HUES6 (cell line): ENCODE measurements around the gene SLC35A4.

Source experiments
- H3K27ac ChIP-seq: 2 replicates; pipeline ENCODE4 v1.7.0; 2013; ENCODE audit warnings: low read depth, mild to moderate bottlenecking, low read length, inconsistent platforms
- H3K27me3 ChIP-seq: 2 replicates; pipeline ENCODE4 v1.6.1; 2013; ENCODE audit warnings: low read length; ENCODE audit not compliant: control insufficient read depth, insufficient read depth
- H3K36me3 ChIP-seq: 2 replicates; pipeline ENCODE4 v1.6.1; 2013; ENCODE audit warnings: low read length; ENCODE audit not compliant: control insufficient read depth, insufficient read depth
- H3K4me1 ChIP-seq: 2 replicates; pipeline ENCODE4 v1.6.1; 2013; ENCODE audit warnings: low read length; ENCODE audit not compliant: control insufficient read depth, insufficient read depth
- H3K4me3 ChIP-seq: 2 replicates; pipeline ENCODE4 v1.5.1; 2013; ENCODE audit warnings: low read depth, low read length
- H3K9ac ChIP-seq: one replicate; pipeline ENCODE4 v1.6.1; 2013; ENCODE audit warnings: mild to moderate bottlenecking, low read length
- H3K9me3 ChIP-seq: 2 replicates; pipeline ENCODE4 v1.6.1; 2013; ENCODE audit warnings: low read depth, low read length; ENCODE audit not compliant: control insufficient read depth, insufficient read depth

Gene SLC35A4

DNA sequence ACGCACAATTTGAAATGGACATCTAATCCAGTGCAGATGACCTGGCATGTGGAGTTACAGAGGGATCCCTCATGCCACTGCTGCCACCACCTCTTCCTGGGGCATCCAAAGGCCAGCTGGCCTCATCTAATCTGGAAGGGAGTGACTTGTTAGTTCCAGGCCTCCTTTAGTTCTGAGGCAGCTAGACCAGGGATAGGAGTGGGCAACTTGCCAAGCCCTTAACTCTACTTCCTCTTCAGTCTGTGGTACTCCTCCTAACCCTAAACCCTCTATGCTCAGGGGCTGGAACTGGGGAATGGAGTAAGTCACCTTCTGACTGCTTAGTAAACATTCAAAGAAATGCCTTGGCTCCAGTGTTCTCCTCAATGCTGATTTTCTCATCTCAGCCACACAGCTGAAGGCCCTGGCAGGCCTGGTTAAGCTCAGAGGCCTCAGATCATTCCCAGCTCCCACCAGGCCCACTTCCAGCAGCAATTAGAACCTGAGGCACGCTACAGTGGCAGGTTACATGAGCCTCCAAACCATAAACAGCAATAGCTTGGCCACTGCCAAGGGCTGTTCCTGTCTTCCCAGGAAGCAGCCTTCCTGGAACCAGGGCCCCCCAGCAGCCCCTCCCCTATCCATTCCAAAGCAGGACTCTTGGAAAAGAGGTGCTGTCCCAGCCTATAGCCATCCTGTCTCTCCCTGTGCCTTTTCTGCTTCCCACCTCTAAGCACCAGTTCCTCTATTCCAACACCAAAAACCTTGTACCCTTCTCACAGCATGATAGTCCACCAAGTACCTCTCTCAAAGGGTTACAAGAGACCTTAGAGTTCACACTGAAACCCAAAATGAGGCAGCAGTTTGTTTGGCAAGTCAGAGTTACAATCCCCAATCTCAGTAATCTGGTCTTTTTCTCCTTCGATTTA, 15.1 kb upstream of the SLC35A4 start:
- Histone ChIP-seq H3K4me1 (peaks cover 23% of the 10 kb centered on the region), H3K27me3 (no peaks in the 10 kb centered on the region), H3K4me3 (no peak overlapping the region), H3K36me3 (peaks cover 58% of the 10 kb centered on the region), H3K9me3 (no peaks in the 10 kb centered on the region), H3K9ac (no peak overlapping the region), H3K27ac (no peak overlapping the region)

GRCh38 chr5:140550147-140551079, 14.2 kb upstream of the SLC35A4 start:
- no peaks in the 10 kb centered on the region for H3K9me3 ChIP-seq
- no peak overlapping the region for H3K4me3 ChIP-seq
- peaks cover 56% of the 10 kb centered on the region for H3K36me3 ChIP-seq
- H3K9ac ChIP-seq, result no peak overlapping the region
- no peaks in the 10 kb centered on the region for H3K27me3 ChIP-seq
- peaks cover 23% of the 10 kb centered on the region for H3K4me1 ChIP-seq
- no peak overlapping the region for H3K27ac ChIP-seq

GRCh38 chr5:140551872-140552271, 12.8 kb upstream of the SLC35A4 start:
- Histone ChIP-seq H3K9ac (no peak overlapping the region), H3K36me3 (peaks cover 56% of the 10 kb centered on the region), H3K4me3 (no peak overlapping the region), H3K27me3 (no peaks in the 10 kb centered on the region), H3K9me3 (no peaks in the 10 kb centered on the region), H3K4me1 (peaks cover 24% of the 10 kb centered on the region), H3K27ac (no peak overlapping the region)

DNA sequence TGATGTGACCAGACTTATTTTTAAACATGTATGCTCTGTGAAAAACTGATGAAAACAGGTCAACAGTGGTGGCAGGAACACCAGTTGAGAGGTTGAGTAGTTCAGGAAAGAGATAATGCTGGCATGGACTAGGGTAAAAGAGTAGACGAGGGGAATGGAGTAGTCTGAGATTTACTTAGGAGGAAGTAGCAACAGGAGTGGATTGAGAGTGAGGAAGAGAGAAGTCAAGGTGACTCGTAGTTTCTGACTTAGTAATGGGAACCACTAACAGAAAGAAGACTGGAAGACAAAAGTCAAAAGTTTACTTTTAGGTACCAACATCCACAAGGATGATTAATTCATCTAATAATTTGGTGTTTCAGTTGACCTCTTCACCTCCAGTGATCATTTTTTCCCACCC, 11.0 kb upstream of the SLC35A4 start:
- Histone ChIP-seq H3K9ac (no peak overlapping the region), H3K9me3 (no peaks in the 10 kb centered on the region), H3K36me3 (peaks cover 56% of the 10 kb centered on the region), H3K27me3 (no peaks in the 10 kb centered on the region), H3K4me3 (no peak overlapping the region), H3K27ac (no peak overlapping the region), H3K4me1 (peaks cover 19% of the 10 kb centered on the region)

- Histone ChIP-seq H3K9ac (no peak overlapping the region), H3K4me3 (no peak overlapping the region)
Measured at GRCh38 chr5:140554454-140554853, 10.2 kb upstream of the SLC35A4 start.

GRCh38 chr5:140555747-140556312, 8.8 kb upstream of the SLC35A4 start:
- Histone ChIP-seq H3K9me3 (no peaks in the 10 kb centered on the region), H3K36me3 (peaks cover 43% of the 10 kb centered on the region), H3K27me3 (no peaks in the 10 kb centered on the region), H3K4me1 (peaks cover 14% of the 10 kb centered on the region; the same call in 1 of the 2 replicates), H3K4me3 (peak overlapping the region; percentile 85), H3K9ac (peak overlapping the region; percentile 21), H3K27ac (no peak overlapping the region)

More at GRCh38 chr5:140554454-140554853, 10.2 kb upstream of the SLC35A4 start:
- Histone ChIP-seq H3K36me3 (peaks cover 49% of the 10 kb centered on the region), H3K27me3 (no peaks in the 10 kb centered on the region), H3K27ac (no peak overlapping the region), H3K9me3 (no peaks in the 10 kb centered on the region), H3K4me1 (peaks cover 14% of the 10 kb centered on the region; the same call in 1 of the 2 replicates)

- Histone ChIP-seq H3K4me1 (peaks cover 14% of the 10 kb centered on the region; the same call in 1 of the 2 replicates), H3K27me3 (no peaks in the 10 kb centered on the region), H3K9ac (peak overlapping the region; percentile 96), H3K27ac (no peak overlapping the region), H3K4me3 (peak overlapping the region; percentile 85), H3K36me3 (peaks cover 42% of the 10 kb centered on the region), H3K9me3 (no peaks in the 10 kb centered on the region)
Measured at GRCh38 chr5:140556438-140556837, 8.2 kb upstream of the SLC35A4 start.

DNA sequence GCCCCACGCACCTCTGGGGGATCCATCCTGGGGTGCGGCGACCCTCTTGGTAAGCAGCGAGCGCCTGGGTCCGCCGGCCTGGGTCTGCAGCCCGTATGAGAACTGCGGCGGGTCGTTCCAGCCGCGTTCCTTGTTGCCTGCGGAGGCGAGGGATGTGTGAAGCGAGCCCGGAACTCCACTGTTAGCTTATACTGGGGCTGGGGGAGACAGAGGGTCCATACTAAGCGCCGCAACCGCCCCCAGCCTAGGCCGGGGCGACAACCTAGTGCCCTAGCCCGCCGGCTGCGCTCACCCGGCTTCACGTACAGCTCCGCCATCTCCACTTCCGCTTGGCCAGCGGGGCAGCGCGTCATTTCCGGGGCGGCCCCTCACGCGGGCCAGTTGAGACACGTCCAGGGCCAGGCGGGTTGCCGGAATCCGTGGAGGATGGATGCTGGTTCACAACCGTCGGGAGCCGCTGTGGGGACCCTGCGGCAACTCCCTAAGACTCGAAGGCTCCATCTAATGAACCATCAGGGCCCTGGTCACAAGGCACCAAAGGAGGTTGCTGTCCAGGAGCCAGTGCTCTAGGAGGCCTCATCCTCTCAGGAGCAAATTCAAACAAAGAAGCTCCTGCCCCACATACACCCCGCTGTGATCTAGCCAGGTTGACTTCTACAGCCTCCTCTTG, 7.4 kb upstream of the SLC35A4 start, which contains the start of gene SRA1:
Gene SRA1, minus strand, starts transcription at position 338 of the 670 bp plus-strand sequence. Its CDS starts 21 bp downstream, at position 317.
- Histone ChIP-seq H3K27ac (peak within 1 kb of the TSS; percentile 87), H3K9ac (peak within 1 kb of the TSS; percentile 96), H3K27me3 (no peaks in the 10 kb centered on the region), H3K4me1 (peaks cover 14% of the 10 kb centered on the region; the same call in 1 of the 2 replicates), H3K36me3 (peaks cover 41% of the 10 kb centered on the region), H3K9me3 (no peaks in the 10 kb centered on the region), H3K4me3 (peak within 1 kb of the TSS; percentile 85)

- H3K4me3 ChIP-seq, result peak overlapping the region; percentile 85
- peak overlapping the region; percentile 87; the same call in 1 of the 2 replicates for H3K27ac ChIP-seq
- peaks cover 36% of the 10 kb centered on the region for H3K36me3 ChIP-seq
- no peaks in the 10 kb centered on the region for H3K9me3 ChIP-seq
- H3K27me3 ChIP-seq, result no peaks in the 10 kb centered on the region
- H3K4me1 ChIP-seq, result peaks cover 14% of the 10 kb centered on the region; the same call in 1 of the 2 replicates
- H3K9ac ChIP-seq, result peak overlapping the region; percentile 96
Measured at GRCh38 chr5:140557965-140558364, 6.7 kb upstream of the SLC35A4 start.

DNA sequence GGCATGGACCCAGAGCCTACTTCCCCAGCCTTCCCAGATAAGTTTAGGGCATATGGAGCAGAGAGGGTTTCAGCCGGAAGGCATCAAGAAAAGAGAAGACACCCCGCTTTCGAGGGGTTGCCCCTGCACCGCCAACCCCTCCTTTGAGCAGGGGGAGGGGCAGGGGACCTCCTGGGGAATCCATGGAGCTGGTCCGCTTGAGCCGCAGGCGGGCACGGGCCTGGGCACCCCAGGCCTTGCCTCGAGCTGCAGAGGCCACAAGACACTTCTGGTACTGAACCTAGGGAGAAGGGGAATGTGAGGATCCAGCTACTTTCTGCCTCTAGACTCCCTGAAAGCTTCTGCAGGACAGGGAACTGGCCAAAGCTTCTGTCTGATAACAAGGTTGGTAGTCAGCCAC, 6.1 kb upstream of the SLC35A4 start:
- Histone ChIP-seq H3K4me3 (no peak overlapping the region), H3K36me3 (peaks cover 31% of the 10 kb centered on the region), H3K27ac (no peak overlapping the region)

More for the DNA sequence above, 6.1 kb upstream of the SLC35A4 start:
- no peaks in the 10 kb centered on the region for H3K27me3 ChIP-seq
- no peak overlapping the region for H3K9ac ChIP-seq
- H3K4me1 ChIP-seq, result peaks cover 18% of the 10 kb centered on the region
- no peaks in the 10 kb centered on the region for H3K9me3 ChIP-seq
